Central memory CD4-positive, alpha-beta T cell (primary cell): Measurements from ENCODE around the gene ARHGAP24.

ENCODE experiments used
- DNase-seq: peaks from one replicate; pipeline ENCODE4 v3.0.0; 2022
- total RNA-seq, 3 experiments: gene quantifications; one replicate each; lab custom pipeline; 2026; lab: John Stamatoyannopoulos, UW

ARHGAP24 gene
- total RNA-seq = 0 reads per million in 3 experiments

- no peak for DNase-seq
Observed at GRCh38 chr4:85474818-85475630, at the start of gene ARHGAP24. Gene ARHGAP24, plus strand, starts transcription at chr4:85475150.

- DNase-seq = no peak
Observed at GRCh38 chr4:85426366-85426765, 48.6 kb upstream of the ARHGAP24 start.

GRCh38 chr4:85427123-85427522, 47.8 kb upstream of the ARHGAP24 start:
- DNase-seq = no peak

- DNase-seq = no peak
Observed at GRCh38 chr4:85430226-85430625, 44.7 kb upstream of the ARHGAP24 start.

- no peak for DNase-seq
Observed at GRCh38 chr4:85430697-85431096, 44.3 kb upstream of the ARHGAP24 start.

- DNase-seq = no peak
Observed at GRCh38 chr4:85431156-85431555, 43.8 kb upstream of the ARHGAP24 start.

- no peak for DNase-seq
Observed at GRCh38 chr4:85431881-85432485, 43.0 kb upstream of the ARHGAP24 start.

GRCh38 chr4:85445050-85445639, 29.8 kb upstream of the ARHGAP24 start:
- no peak for DNase-seq

GRCh38 chr4:85446141-85446861, 28.6 kb upstream of the ARHGAP24 start:
- no peak for DNase-seq

- DNase-seq = no peak
Observed at GRCh38 chr4:85448906-85449890, 25.8 kb upstream of the ARHGAP24 start.

GRCh38 chr4:85452058-85452731, 22.8 kb upstream of the ARHGAP24 start:
- no peak for DNase-seq

GRCh38 chr4:85455942-85456341, 19.0 kb upstream of the ARHGAP24 start:
- no peak for DNase-seq

- no peak for DNase-seq
Observed at GRCh38 chr4:85457752-85458467, 17.0 kb upstream of the ARHGAP24 start.

GRCh38 chr4:85459736-85460135, 15.2 kb upstream of the ARHGAP24 start:
- DNase-seq = no peak

- no peak for DNase-seq
Observed at GRCh38 chr4:85474356-85474755, 594 bp upstream of the ARHGAP24 start.

- no peak for DNase-seq
Observed at GRCh38 chr4:85475631-85476233, 782 bp downstream of the ARHGAP24 start.

GRCh38 chr4:85476381-85476780, 1.4 kb downstream of the ARHGAP24 start:
- no peak for DNase-seq

GRCh38 chr4:85477534-85477933, 2.6 kb downstream of the ARHGAP24 start:
- DNase-seq = no peak

- no peak for DNase-seq
Observed at GRCh38 chr4:85478576-85478975, 3.6 kb downstream of the ARHGAP24 start.
